Measurements from ENCODE around the gene PDE10A. TPM values are rescaled to one million over a fixed set of nuclear protein-coding genes. Genes with fewer than 3 reads are reported as not detected.

Gene PDE10A
- total RNA-seq: 14.4 and 17.8 TPM in 2 replicates
- long read RNA-seq, partial matches to known transcripts: 6 of 11 reads
- long read RNA-seq, other reads (novel, unspliced or antisense): 5 of 11 reads

GRCh38 chr6:165662749-165663376 is at the start of gene PDE10A:
Gene PDE10A, minus strand, starts transcription at chr6:165663241. Its CDS starts 430 bp downstream, at chr6:165662811.
- TF ChIP-seq, protein P1, sequence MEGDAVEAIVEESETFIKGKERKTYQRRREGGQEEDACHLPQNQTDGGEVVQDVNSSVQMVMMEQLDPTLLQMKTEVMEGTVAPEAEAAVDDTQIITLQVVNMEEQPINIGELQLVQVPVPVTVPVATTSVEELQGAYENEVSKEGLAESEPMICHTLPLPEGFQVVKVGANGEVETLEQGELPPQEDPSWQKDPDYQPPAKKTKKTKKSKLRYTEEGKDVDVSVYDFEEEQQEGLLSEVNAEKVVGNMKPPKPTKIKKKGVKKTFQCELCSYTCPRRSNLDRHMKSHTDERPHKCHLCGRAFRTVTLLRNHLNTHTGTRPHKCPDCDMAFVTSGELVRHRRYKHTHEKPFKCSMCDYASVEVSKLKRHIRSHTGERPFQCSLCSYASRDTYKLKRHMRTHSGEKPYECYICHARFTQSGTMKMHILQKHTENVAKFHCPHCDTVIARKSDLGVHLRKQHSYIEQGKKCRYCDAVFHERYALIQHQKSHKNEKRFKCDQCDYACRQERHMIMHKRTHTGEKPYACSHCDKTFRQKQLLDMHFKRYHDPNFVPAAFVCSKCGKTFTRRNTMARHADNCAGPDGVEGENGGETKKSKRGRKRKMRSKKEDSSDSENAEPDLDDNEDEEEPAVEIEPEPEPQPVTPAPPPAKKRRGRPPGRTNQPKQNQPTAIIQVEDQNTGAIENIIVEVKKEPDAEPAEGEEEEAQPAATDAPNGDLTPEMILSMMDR (IDR thresholded peaks at IDR 0.05; ENCODE audit: unreplicated experiment): peak; percentile 12
- Mint-ChIP-seq H3K4me3 (ENCODE audit: low read depth) (peak within 1 kb of the TSS; percentile 81), H3K27ac (peak within 1 kb of the TSS; percentile 87), H3K9me3 (ENCODE audit: low read depth) (no peaks in the 10 kb centered on the region), H3K4me1 (ENCODE audit: low read depth) (peaks cover 28% of the 10 kb centered on the region), H3K27me3 (peaks cover 49% of the 10 kb centered on the region), H3K36me3 (ENCODE audit: insufficient read depth) (no peaks in the 10 kb centered on the region)
- DNase-seq (ENCODE audit: low spot score, unreplicated experiment): peak; percentile 51

- DNase-seq (ENCODE audit: low spot score, unreplicated experiment): no peak
- no peak overlapping the region for H3K27ac Mint-ChIP-seq
- H3K36me3 Mint-ChIP-seq (ENCODE audit: insufficient read depth): no peaks in the 10 kb centered on the region
- H3K4me3 Mint-ChIP-seq (ENCODE audit: low read depth): no peak overlapping the region
- TF ChIP-seq, protein P1 (IDR thresholded peaks at IDR 0.05; ENCODE audit: unreplicated experiment): no peak
- H3K9me3 Mint-ChIP-seq (ENCODE audit: low read depth): peaks cover 5% of the 10 kb centered on the region
- H3K27me3 Mint-ChIP-seq: peaks cover 23% of the 10 kb centered on the region
- peaks cover 9% of the 10 kb centered on the region for H3K4me1 Mint-ChIP-seq (ENCODE audit: low read depth)
Measured at GRCh38 chr6:165708985-165709576, 46.0 kb upstream of the PDE10A start.

DNA sequence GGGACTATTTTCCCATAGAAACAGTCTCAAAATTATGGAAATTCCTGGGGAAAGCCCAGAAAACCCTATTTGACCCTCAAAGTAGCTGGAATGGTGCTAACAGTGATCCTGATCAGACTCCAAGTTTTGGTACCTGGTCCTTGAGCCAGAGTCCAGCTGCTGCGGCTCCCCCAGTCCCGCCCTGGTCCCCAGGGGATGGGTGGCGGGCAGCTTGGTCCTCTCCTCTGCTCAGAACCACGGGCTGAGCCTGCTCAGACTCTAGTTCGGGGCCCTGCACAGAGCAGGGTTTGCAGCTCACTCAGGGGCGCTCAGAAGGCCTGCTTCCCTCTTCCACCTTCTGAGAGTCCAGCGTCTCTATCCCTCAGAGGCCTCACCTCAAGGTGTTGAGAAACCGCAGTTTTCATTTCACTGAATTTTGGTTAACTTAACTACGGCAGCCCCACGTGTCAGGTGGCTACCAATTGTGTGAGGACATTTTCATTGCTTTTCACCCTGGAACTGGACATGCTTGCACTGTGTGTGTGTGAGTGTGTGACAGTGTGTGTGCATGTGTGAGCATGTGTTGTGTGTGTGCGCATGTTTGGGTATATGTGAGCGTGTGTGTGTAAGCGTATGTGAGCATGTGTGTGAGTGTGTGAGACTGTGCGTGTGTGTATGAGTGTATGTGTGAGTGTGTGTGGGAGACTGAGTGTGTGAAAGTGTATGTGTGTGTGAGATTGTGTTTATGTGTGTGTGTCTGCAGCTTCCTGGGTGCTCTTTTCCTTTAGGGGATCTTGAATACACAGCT is 44.2 kb upstream of the PDE10A start:
- H3K27ac Mint-ChIP-seq: no peak overlapping the region

GRCh38 chr6:165705941-165706340 is 42.9 kb upstream of the PDE10A start:
- peaks cover 5% of the 10 kb centered on the region for H3K9me3 Mint-ChIP-seq (ENCODE audit: low read depth)
- TF ChIP-seq, protein P1 (IDR thresholded peaks at IDR 0.05; ENCODE audit: unreplicated experiment): no peak
- H3K4me1 Mint-ChIP-seq (ENCODE audit: low read depth): no peaks in the 10 kb centered on the region
- no peak overlapping the region for H3K4me3 Mint-ChIP-seq (ENCODE audit: low read depth)
- peaks cover 25% of the 10 kb centered on the region for H3K27me3 Mint-ChIP-seq
- DNase-seq (ENCODE audit: low spot score, unreplicated experiment): no peak
- no peaks in the 10 kb centered on the region for H3K36me3 Mint-ChIP-seq (ENCODE audit: insufficient read depth)
- H3K27ac Mint-ChIP-seq: no peak overlapping the region

More for the DNA sequence above, 44.2 kb upstream of the PDE10A start:
- peaks cover 25% of the 10 kb centered on the region for H3K27me3 Mint-ChIP-seq
- DNase-seq (ENCODE audit: low spot score, unreplicated experiment): no peak
- no peaks in the 10 kb centered on the region for H3K36me3 Mint-ChIP-seq (ENCODE audit: insufficient read depth)
- H3K4me3 Mint-ChIP-seq (ENCODE audit: low read depth): no peak overlapping the region
- H3K9me3 Mint-ChIP-seq (ENCODE audit: low read depth): peaks cover 5% of the 10 kb centered on the region
- TF ChIP-seq, protein P1 (IDR thresholded peaks at IDR 0.05; ENCODE audit: unreplicated experiment): no peak
- no peaks in the 10 kb centered on the region for H3K4me1 Mint-ChIP-seq (ENCODE audit: low read depth)

DNA sequence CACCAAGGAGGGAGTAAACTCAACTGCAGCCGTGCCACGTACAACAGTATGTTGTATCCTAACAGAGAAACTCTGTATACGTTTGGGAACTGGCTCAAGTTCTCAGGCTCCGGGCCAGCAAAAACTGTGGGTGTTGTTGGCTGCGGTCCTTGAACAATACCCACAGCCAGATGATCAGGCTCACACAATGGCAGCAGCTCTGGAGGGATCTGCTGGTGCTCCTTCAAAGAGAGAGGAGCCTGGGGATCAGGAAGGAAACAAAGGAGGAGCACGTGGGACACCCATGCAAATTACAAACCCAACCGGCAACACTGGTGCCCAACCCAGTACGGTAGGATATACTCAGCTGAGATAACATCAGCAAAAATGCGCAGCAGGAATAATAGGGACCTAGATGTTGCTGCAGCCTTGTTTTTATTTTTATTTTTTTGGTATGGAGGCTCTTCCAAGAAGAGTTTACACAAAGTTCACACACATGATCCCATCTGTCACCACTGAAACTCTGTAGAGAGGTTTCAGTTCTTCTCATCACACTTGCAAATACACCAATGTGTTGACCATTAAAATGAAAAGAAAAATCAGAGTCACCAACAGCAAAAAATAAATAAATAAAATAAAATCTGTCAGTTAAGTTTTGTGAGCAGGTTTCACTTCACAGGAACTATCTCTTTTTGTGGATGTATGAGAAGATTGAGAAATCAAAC is 41.2 kb upstream of the PDE10A start:
- Mint-ChIP-seq H3K27ac (no peak overlapping the region), H3K9me3 (ENCODE audit: low read depth) (no peaks in the 10 kb centered on the region), H3K4me3 (ENCODE audit: low read depth) (no peak overlapping the region), H3K27me3 (peaks cover 19% of the 10 kb centered on the region), H3K4me1 (ENCODE audit: low read depth) (no peaks in the 10 kb centered on the region), H3K36me3 (ENCODE audit: insufficient read depth) (no peaks in the 10 kb centered on the region)
- TF ChIP-seq, protein P1 (IDR thresholded peaks at IDR 0.05; ENCODE audit: unreplicated experiment): no peak
- no peak for DNase-seq (ENCODE audit: low spot score, unreplicated experiment)
